Endothelial cell of umbilical vein (primary cell): ENCODE results near the gene PLAGL2. TPM values are rescaled to one million over a fixed set of nuclear protein-coding genes. Genes with fewer than 3 reads are reported as not detected.

ENCODE experiments used
- BruUV-seq: library from RNA; stranded (reverse); fragments of 400-500 nt; replicated peaks from 2 replicates; lab custom pipeline; 2021; lab: Mats Ljungman, UMichigan
- CTCF ChIA-PET: fragments of 300-600, 350-600 bp; sonication (Branson Sonifier 250); formaldehyde crosslinking; loops from one replicate; lab custom pipeline; 2021; ENCODE audit warnings: antibody characterized with exemption, inconsistent platforms; lab: Charles Lee
- POLR2A ChIA-PET: fragments of 300-600, 350-600 bp; sonication (Branson Sonifier 250); formaldehyde crosslinking; loops from one replicate; lab custom pipeline; 2021; ENCODE audit warnings: antibody characterized with exemption, inconsistent platforms; lab: Charles Lee
- DNase-seq: peaks from one replicate; pipeline ENCODE4 v3.0.0-alpha.2; 2011; ENCODE audit warnings: low read depth, low spot score
- FAIRE-seq: peaks from 2 replicates; lab custom pipeline; 2011; peaks lifted over from hg19 to GRCh38; lab: Jason Lieb, UNC
- H2AFZ ChIP-seq: 2 replicates; pipeline ENCODE4 v1.6.0; 2012; ENCODE audit warnings: low read depth, low read length, control low read depth, inconsistent platforms
- H3K27ac ChIP-seq: 2 replicates; pipeline ENCODE4 v1.5.1; 2011; ENCODE audit warnings: low read depth, mild to moderate bottlenecking, control low read depth, low read length, moderate library complexity; ENCODE audit not compliant: insufficient read depth
- H3K27me3 ChIP-seq, 2 experiments: 2 replicates each; pipeline versions ENCODE4 v1.6.0 to v1.6.1; 2011; ENCODE audit warnings: low read length in 2 of 2, mixed read lengths in 1 of 2; ENCODE audit not compliant: control insufficient read depth in 2 of 2, insufficient read depth in 2 of 2
- H3K36me3 ChIP-seq, 2 experiments: 2 replicates in 1 of 2; 3 replicates in 1 of 2; pipeline ENCODE4 v1.5.1; 2011; ENCODE audit warnings: low read length in 2 of 2, mild to moderate bottlenecking in 1 of 2, moderate library complexity in 1 of 2; ENCODE audit not compliant: control insufficient read depth in 2 of 2, insufficient read depth in 2 of 2; ENCODE audit errors: extremely low read depth in 1 of 2
- H3K4me1 ChIP-seq: 3 replicates; pipeline ENCODE4 v1.5.1; 2011; ENCODE audit warnings: mild to moderate bottlenecking, low read length; ENCODE audit not compliant: control insufficient read depth, insufficient read depth; ENCODE audit errors: extremely low read depth
- H3K4me2 ChIP-seq: 2 replicates; pipeline ENCODE4 v1.6.1; 2011; ENCODE audit warnings: low read length, control low read depth, mixed read lengths; ENCODE audit not compliant: insufficient read depth
- H3K4me3 ChIP-seq, 3 experiments: fragments of 200-600 bp in 1 of 3; sonication (generic), shearing (Covaris generic) in 1 of 3; replicated peaks in 1 of 3; 2 replicates each; pipeline ENCODE4 v1.5.1; 2011 to 2016; ENCODE audit warnings: control low read depth in 3 of 3, low read length in 3 of 3, mild to moderate bottlenecking in 2 of 3, inconsistent platforms in 1 of 3, low read depth in 1 of 3, moderate library complexity in 1 of 3; ENCODE audit not compliant: insufficient read depth in 1 of 3
- H3K79me2 ChIP-seq: 2 replicates; pipeline ENCODE4 v1.6.0; 2012; ENCODE audit warnings: low read length, inconsistent platforms; ENCODE audit not compliant: control insufficient read depth, insufficient read depth
- H3K9ac ChIP-seq: replicated peaks from 2 replicates; pipeline ENCODE3; 2011; ENCODE audit warnings: low read length, control low read depth; ENCODE audit not compliant: insufficient read depth; ENCODE audit errors: extremely low read depth
- H3K9me1 ChIP-seq: replicated peaks from 3 replicates; pipeline ENCODE4 v1.6.0; 2011; ENCODE audit warnings: mild to moderate bottlenecking, low read length; ENCODE audit not compliant: control insufficient read depth, insufficient read depth; ENCODE audit errors: extremely low read depth
- H3K9me3 ChIP-seq: replicated peaks from 2 replicates; pipeline ENCODE4 v1.5.1; 2012; ENCODE audit warnings: low read length, inconsistent platforms; ENCODE audit not compliant: control insufficient read depth, insufficient read depth
- H4K20me1 ChIP-seq: replicated peaks from 2 replicates; pipeline ENCODE3; 2011; ENCODE audit warnings: mild to moderate bottlenecking, low read length; ENCODE audit not compliant: control insufficient read depth, insufficient read depth; ENCODE audit errors: extremely low read depth
- EZH2 ChIP-seq: IDR thresholded peaks from 2 replicates; pipeline ENCODE4 v1.6.1; 2012; ENCODE audit warnings: borderline replicate concordance, low read depth, mild to moderate bottlenecking, moderate library complexity, low read length, inconsistent platforms; ENCODE audit not compliant: severe bottlenecking
- FOS ChIP-seq: IDR thresholded peaks from 2 replicates; pipeline ENCODE4 v1.6.1; 2011; ENCODE audit warnings: mild to moderate bottlenecking, low read length, moderate library complexity, borderline replicate concordance; ENCODE audit not compliant: insufficient read depth
- GATA2 ChIP-seq: IDR thresholded peaks from 2 replicates; pipeline ENCODE4 v1.7.0; 2011; ENCODE audit warnings: low read depth, mild to moderate bottlenecking, moderate library complexity, mixed read lengths, low read length; ENCODE audit not compliant: insufficient read length, insufficient read depth
- JUN ChIP-seq: IDR thresholded peaks from 2 replicates; pipeline ENCODE4 v1.6.1; 2011; ENCODE audit warnings: borderline replicate concordance, low read depth; ENCODE audit not compliant: insufficient read length, insufficient read depth
- MYC ChIP-seq: IDR thresholded peaks from one replicate; pipeline ENCODE4 v1.6.1; 2011; ENCODE audit warnings: mild to moderate bottlenecking, low read depth, low read length
- POLR2A ChIP-seq: IDR thresholded peaks from 2 replicates; pipeline ENCODE4 v1.6.1; 2012; ENCODE audit warnings: low read depth, mild to moderate bottlenecking, control low read depth, low read length
- POLR2AphosphoS5 ChIP-seq: IDR thresholded peaks from 2 replicates; pipeline ENCODE4 v1.6.1; 2012; ENCODE audit warnings: low read depth, mild to moderate bottlenecking, control low read depth, low read length, moderate library complexity; ENCODE audit not compliant: insufficient read depth
- dilution Hi-C: fragments of 300-500 bp; cut with MboI; formaldehyde crosslinking; loops from one replicate; pipeline ENCODE4 v1.15.0; 2019; ENCODE audit warnings: low sequenced_read_pairs; ENCODE audit not compliant: extremely low pct_ligation_motif_present
- intact Hi-C: fragments of 100-400 bp; cut with micrococcal nuclease; formaldehyde crosslinking; loops from one replicate; pipeline ENCODE4 v1.10.0; 2022
- polyA plus RNA-seq, 4 experiments: library from polyadenylated mRNA; depleted of rRNA in 3 of 4; stranded (reverse) in 3 of 4; unstranded in 1 of 4; fragments of >200 nt; gene quantifications; 2 replicates each; pipeline versions ENCODE4 v1.2.1 to v1.2.3, GENCODE V29; 2011 to 2012; ENCODE audit warnings: missing spikeins in 1 of 4
- total RNA-seq: library from RNA; stranded (reverse); gene quantifications from 2 replicates; pipeline ENCODE4 v1.2.3, GENCODE V29; 2021
- TF ChIP-seq, protein P1 (sequence below), 2 donors: IDR thresholded peaks; 1 replicate in 1 of 2; 2 replicates in 1 of 2; pipeline ENCODE4 v1.5.1; 2011; ENCODE audit warnings: low read length in 2 of 2, mild to moderate bottlenecking in 2 of 2, moderate library complexity in 2 of 2, control low read depth in 1 of 2, inconsistent platforms in 1 of 2, low read depth in 1 of 2; ENCODE audit not compliant: insufficient read depth in 1 of 2; ENCODE audit errors: extremely low read depth in 1 of 2
- TF ChIP-seq, protein P2 (sequence below): IDR thresholded peaks from 2 replicates; pipeline ENCODE4 v1.6.1; 2011; ENCODE audit not compliant: insufficient read depth, insufficient read length

PLAGL2 gene
- total and polyA plus RNA-seq, 2 donors (not counting 3 experiments of a cell fraction or from before 2014, with no cell fraction given): 8.2 to 15.2 TPM

DNA sequence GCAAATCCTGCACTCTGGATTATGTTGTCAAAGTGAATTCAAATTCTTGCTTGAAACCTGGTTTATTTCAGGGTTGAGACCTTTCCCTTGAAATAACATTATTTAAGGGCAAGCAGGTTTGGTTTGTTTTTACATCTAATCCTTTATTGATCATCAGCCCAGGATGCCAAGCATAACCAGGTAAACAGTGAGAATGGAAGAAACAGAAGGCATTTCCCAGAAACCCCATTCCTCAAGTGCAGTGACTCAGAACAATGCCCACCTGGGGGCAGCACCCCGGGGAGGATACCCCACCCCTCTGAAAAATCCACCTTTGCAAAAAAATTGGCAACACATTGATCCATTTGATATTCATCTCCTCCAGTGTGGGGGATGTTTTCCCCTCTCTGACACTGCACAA is 32.7 kb upstream of the PLAGL2 start:
- H3K4me1 ChIP-seq: no peaks in the 10 kb centered on the region

More for the DNA sequence above, 32.7 kb upstream of the PLAGL2 start:
- ChIA-PET CTCF (interaction anchor here (0.7 to 1.2 kb wide), 3 partner anchors 11 to 413 kb away, joined by 3 read pairs; no protein-coding TSS in a partner anchor), POLR2A (interaction anchor here (0.6 kb wide), 1 partner anchor 97 kb away, joined by 4 read pairs; no protein-coding TSS in a partner anchor)
- no peak for FAIRE-seq
- H3K4me3 ChIP-seq: no peak overlapping the region
- no peak overlapping the region for H3K4me2 ChIP-seq
- intact Hi-C loops: no loop called here
- H3K9ac ChIP-seq: no peak overlapping the region
- TF ChIP-seq GATA2: no peak
- no peak for TF ChIP-seq POLR2A
- no peak for TF ChIP-seq MYC
- TF ChIP-seq JUN: no peak
- no peak for TF ChIP-seq POLR2AphosphoS5
- TF ChIP-seq, protein P1, sequence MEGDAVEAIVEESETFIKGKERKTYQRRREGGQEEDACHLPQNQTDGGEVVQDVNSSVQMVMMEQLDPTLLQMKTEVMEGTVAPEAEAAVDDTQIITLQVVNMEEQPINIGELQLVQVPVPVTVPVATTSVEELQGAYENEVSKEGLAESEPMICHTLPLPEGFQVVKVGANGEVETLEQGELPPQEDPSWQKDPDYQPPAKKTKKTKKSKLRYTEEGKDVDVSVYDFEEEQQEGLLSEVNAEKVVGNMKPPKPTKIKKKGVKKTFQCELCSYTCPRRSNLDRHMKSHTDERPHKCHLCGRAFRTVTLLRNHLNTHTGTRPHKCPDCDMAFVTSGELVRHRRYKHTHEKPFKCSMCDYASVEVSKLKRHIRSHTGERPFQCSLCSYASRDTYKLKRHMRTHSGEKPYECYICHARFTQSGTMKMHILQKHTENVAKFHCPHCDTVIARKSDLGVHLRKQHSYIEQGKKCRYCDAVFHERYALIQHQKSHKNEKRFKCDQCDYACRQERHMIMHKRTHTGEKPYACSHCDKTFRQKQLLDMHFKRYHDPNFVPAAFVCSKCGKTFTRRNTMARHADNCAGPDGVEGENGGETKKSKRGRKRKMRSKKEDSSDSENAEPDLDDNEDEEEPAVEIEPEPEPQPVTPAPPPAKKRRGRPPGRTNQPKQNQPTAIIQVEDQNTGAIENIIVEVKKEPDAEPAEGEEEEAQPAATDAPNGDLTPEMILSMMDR (IDR thresholded peaks at IDR 0.05; ENCODE audit: extremely low read depth in 1 of 2, insufficient read depth in 1 of 2, low read depth in 1 of 2, low read length in 2 of 2): no peak
- no peak for TF ChIP-seq EZH2
- TF ChIP-seq, protein P2, sequence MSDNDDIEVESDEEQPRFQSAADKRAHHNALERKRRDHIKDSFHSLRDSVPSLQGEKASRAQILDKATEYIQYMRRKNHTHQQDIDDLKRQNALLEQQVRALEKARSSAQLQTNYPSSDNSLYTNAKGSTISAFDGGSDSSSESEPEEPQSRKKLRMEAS: no peak
- TF ChIP-seq FOS: no peak
- H3K9me1 ChIP-seq: no peaks in the 10 kb centered on the region
- DNase-seq: no peak
- H2AFZ ChIP-seq: no peak overlapping the region
- no peak overlapping the region for H3K27ac ChIP-seq
- dilution Hi-C loops: no loop called here
- no peaks in the 10 kb centered on the region for H3K27me3 ChIP-seq
- no peaks in the 10 kb centered on the region for H3K9me3 ChIP-seq
- no peaks in the 10 kb centered on the region for H3K79me2 ChIP-seq
- no peaks in the 10 kb centered on the region for H4K20me1 ChIP-seq
- no TSS peak for BruUV-seq
- H3K36me3 ChIP-seq: peaks cover under 1 to 8% of the 10 kb centered on the region in 2 experiments
